Head of caudate nucleus (tissue), 42 donors: ENCODE measurements around the gene NME1.

Experiments
- DNase-seq, 42 donors: peaks; one replicate each; pipeline versions ENCODE4 v3.0.0 to v3.0.0-alpha.2; 2020 to 2021; ENCODE audit warnings: mixed read lengths in 7 of 42
- intact Hi-C: fragments of 100-400 bp; cut with DNase I; formaldehyde crosslinking; loops from one replicate; pipeline ENCODE4 v1.15.0; 2022

The NME1 gene

GRCh38 chr17:51135956-51136355, 17.4 kb upstream of the NME1 start:
- DNase-seq, result no peak
- intact Hi-C loops, result no loop called here

- DNase-seq, result no peak
- intact Hi-C loops, result no loop called here
These were observed 10.8 kb upstream of the NME1 start for GRCh38 chr17:51142597-51142996.

GRCh38 chr17:51144266-51145022, 8.9 kb upstream of the NME1 start:
- intact Hi-C loops, result no loop called here
- DNase-seq, result no peak

GRCh38 chr17:51147650-51148049, 5.7 kb upstream of the NME1 start:
- no peak for DNase-seq
- intact Hi-C loops, result no loop called here

- DNase-seq, result no peak
- intact Hi-C loops, result no loop called here
These were observed 4.2 kb upstream of the NME1 start for GRCh38 chr17:51149163-51149562.

GRCh38 chr17:51150932-51151331, 2.4 kb upstream of the NME1 start:
- DNase-seq, result no peak
- intact Hi-C loops, result loop anchor here (10.0 kb wide), 2 partner anchors 96 to 296 kb away; no protein-coding TSS in a partner anchor

GRCh38 chr17:51152766-51153209, 571 bp upstream of the NME1 start:
- peak in 3 of 42 donors; percentile 9 to 46 (median 13) for DNase-seq
- intact Hi-C loops, result loop anchor here (2.0 to 10.0 kb wide), 4 partner anchors 32 to 298 kb away; partner anchors contain the start of gene SPAG9

- no peak for DNase-seq
- intact Hi-C loops, result loop anchor here (10.0 kb wide), 2 partner anchors 99 to 299 kb away; no protein-coding TSS in a partner anchor
These were observed 817 bp downstream of the NME1 start for GRCh38 chr17:51154176-51154575.

- intact Hi-C loops, result loop anchor here (10.0 kb wide), 2 partner anchors 101 to 301 kb away; no protein-coding TSS in a partner anchor
- DNase-seq, result no peak
These were observed 2.1 kb downstream of the NME1 start for GRCh38 chr17:51155416-51155815.

- DNase-seq, result no peak
- intact Hi-C loops, result loop anchor here (10.0 kb wide), 3 partner anchors 95 to 305 kb away; no protein-coding TSS in a partner anchor
These were observed 6.2 kb downstream of the NME1 start for GRCh38 chr17:51159604-51160003.

- intact Hi-C loops, result loop anchor here (10.0 kb wide), 1 partner anchor 93 kb away; no protein-coding TSS in a partner anchor
- no peak for DNase-seq
These were observed 8.2 kb downstream of the NME1 start for GRCh38 chr17:51161541-51161940.

- peak in 1 of 42 donors; percentile 15 for DNase-seq
- intact Hi-C loops, result loop anchor here (10.0 kb wide), 1 partner anchor 90 kb away; no protein-coding TSS in a partner anchor
These were observed 11.7 kb downstream of the NME1 start for GRCh38 chr17:51164911-51165679.

GRCh38 chr17:51165680-51166197, 12.4 kb downstream of the NME1 start:
- DNase-seq, result peak in 5 of 42 donors; percentile 11 to 45 (median 19)
- intact Hi-C loops, result loop anchor here (10.0 kb wide), 1 partner anchor 89 kb away; no protein-coding TSS in a partner anchor

GRCh38 chr17:51166198-51166986, 13.0 kb downstream of the NME1 start, which contains the start of gene NME2:
Gene NME2 (plus strand): TSS chr17:51166411. CDS start chr17:51166831, 420 bp downstream.
- intact Hi-C loops, result loop anchor here (10.0 kb wide), 1 partner anchor 88 kb away; no protein-coding TSS in a partner anchor
- peak; percentile 36 to 89 (median 80) for DNase-seq

GRCh38 chr17:51166987-51167931, 13.9 kb downstream of the NME1 start:
- intact Hi-C loops, result loop anchor here (10.0 kb wide), 1 partner anchor 88 kb away; no protein-coding TSS in a partner anchor
- DNase-seq, result peak in 38 of 42 donors; percentile 27 to 78 (median 56)

GRCh38 chr17:51169340-51169739, 16.0 kb downstream of the NME1 start:
- DNase-seq, result no peak
- intact Hi-C loops, result loop anchor here (10.0 kb wide), 1 partner anchor 85 kb away; no protein-coding TSS in a partner anchor

- intact Hi-C loops, result no loop called here
- DNase-seq, result no peak
These were observed 17.4 kb downstream of the NME1 start for GRCh38 chr17:51170736-51171135.
